ENCODE measurements around the gene BID.

DNA sequence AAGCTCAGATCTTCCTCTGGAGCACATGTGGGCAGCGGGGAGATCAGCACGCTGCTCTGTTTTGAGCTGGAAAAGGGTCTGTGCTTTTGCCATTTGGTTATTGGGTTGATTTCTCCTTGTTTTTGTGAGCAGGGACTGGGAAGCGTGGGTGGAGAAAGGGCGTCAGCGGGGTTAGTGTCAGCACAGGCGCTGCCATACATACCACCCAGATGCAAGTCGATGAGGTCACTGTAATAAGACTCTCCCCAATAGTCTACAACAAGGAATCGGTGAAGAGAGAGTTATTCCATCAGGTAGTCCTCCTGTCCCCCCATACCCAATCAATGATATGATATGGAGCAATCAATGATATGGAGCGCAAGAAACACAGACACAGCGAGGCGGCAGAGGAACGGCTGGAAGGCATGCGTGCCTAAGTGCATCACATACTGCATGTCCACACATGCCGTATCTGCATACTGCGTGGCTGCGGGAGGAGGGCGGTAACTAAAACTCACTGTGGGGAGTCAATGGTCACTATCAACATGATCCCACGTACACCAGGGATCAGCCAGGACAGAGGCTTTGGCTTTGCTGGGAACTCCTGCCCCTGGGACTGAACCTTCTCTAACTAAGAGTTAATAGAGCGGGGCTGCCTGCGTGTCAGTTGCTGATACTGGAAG is 29.5 kb upstream of the BID start:
- TF ChIP-seq, protein P1, sequence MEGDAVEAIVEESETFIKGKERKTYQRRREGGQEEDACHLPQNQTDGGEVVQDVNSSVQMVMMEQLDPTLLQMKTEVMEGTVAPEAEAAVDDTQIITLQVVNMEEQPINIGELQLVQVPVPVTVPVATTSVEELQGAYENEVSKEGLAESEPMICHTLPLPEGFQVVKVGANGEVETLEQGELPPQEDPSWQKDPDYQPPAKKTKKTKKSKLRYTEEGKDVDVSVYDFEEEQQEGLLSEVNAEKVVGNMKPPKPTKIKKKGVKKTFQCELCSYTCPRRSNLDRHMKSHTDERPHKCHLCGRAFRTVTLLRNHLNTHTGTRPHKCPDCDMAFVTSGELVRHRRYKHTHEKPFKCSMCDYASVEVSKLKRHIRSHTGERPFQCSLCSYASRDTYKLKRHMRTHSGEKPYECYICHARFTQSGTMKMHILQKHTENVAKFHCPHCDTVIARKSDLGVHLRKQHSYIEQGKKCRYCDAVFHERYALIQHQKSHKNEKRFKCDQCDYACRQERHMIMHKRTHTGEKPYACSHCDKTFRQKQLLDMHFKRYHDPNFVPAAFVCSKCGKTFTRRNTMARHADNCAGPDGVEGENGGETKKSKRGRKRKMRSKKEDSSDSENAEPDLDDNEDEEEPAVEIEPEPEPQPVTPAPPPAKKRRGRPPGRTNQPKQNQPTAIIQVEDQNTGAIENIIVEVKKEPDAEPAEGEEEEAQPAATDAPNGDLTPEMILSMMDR (IDR thresholded peaks at IDR 0.05): no peak
- TF ChIP-seq POLR2A (IDR thresholded peaks at IDR 0.05): no peak

Measured in Peyer's patch (tissue), 4 donors.